HCT116 (cell line): ENCODE measurements around the gene NAT16. TPM values are rescaled to one million over a fixed set of nuclear protein-coding genes. Genes with fewer than 3 reads are reported as not detected.

Experiments used
- ATAC-seq: fragments of 200-7000 bp; cut with Tn5 transposase; 2 replicates; pipeline ENCODE4 v1.9.1; 2020; ENCODE audit warnings: mild to moderate bottlenecking, moderate library complexity
- BruUV-seq: library from RNA; stranded (reverse); fragments of 400-500 nt; replicated peaks from 2 replicates; lab custom pipeline; 2021; lab: Mats Ljungman, UMichigan
- CTCF ChIA-PET: fragments of 300-600 bp; sonication (Branson Sonifier 250); formaldehyde crosslinking; loops from one replicate; lab custom pipeline; 2021; ENCODE audit warnings: antibody characterized with exemption; lab: Charles Lee
- POLR2A ChIA-PET: fragments of 300-600, 350-600 bp; sonication (Branson Sonifier 250); formaldehyde crosslinking; loops from one replicate; lab custom pipeline; 2021; ENCODE audit warnings: antibody characterized with exemption; lab: Charles Lee
- RAD21 ChIA-PET, 2 experiments: fragments of 300-600 bp; sonication (Branson Sonifier 250); formaldehyde crosslinking; loops; one replicate each; lab custom pipeline; 2023; ENCODE audit warnings: low total read pairs in 2 of 2; ENCODE audit not compliant: uncharacterized antibody in 2 of 2, unreplicated experiment in 2 of 2, low non-redundant PET in 1 of 2; lab: Charles Lee
- DNase-seq: peaks from one replicate; pipeline ENCODE4 v3.0.0-alpha.2; 2010; ENCODE audit warnings: low read depth, low spot score
- H2AFZ ChIP-seq: fragments of 200-600 bp; shearing (Covaris generic), sonication (generic); 2 replicates; pipeline ENCODE4 v1.6.1; 2017; ENCODE audit warnings: low read depth, mixed run types, mixed read lengths, antibody characterized with exemption, low read length; ENCODE audit not compliant: poor library complexity, severe bottlenecking
- H3K27ac ChIP-seq: 2 replicates; pipeline ENCODE4 v1.5.1; 2012; ENCODE audit warnings: low read depth, low read length
- H3K27me3 ChIP-seq: fragments of 200-600 bp; sonication (generic); 2 replicates; pipeline ENCODE4 v1.6.1; 2016; ENCODE audit warnings: mixed run types, low read length, mixed read lengths; ENCODE audit not compliant: insufficient read depth
- H3K36me3 ChIP-seq, 2 experiments: fragments of 200-500 bp in 1 of 2; fragments of 200-600 bp in 1 of 2; sonication (Bioruptor generic) in 1 of 2; sonication (generic) in 1 of 2; 2 replicates each; pipeline versions ENCODE4 v1.5.1 to v1.6.1; 2014 to 2016; ENCODE audit warnings: low read length in 2 of 2, inconsistent platforms in 1 of 2, mixed read lengths in 1 of 2, mixed run types in 1 of 2; ENCODE audit not compliant: insufficient read depth in 2 of 2, control insufficient read depth in 1 of 2
- H3K4me1 ChIP-seq, 2 experiments: fragments of 200-600 bp in 1 of 2; sonication (generic) in 1 of 2; 2 replicates each; pipeline versions ENCODE4 v1.5.1 to v1.6.1; 2012 to 2017; ENCODE audit warnings: low read length in 2 of 2, inconsistent platforms in 1 of 2, mild to moderate bottlenecking in 1 of 2, mixed read lengths in 1 of 2, mixed run types in 1 of 2, moderate library complexity in 1 of 2; ENCODE audit not compliant: insufficient read depth in 2 of 2, control insufficient read depth in 1 of 2
- H3K4me2 ChIP-seq: fragments of 200-600 bp; sonication (generic); 2 replicates; pipeline ENCODE4 v1.6.1; 2017; ENCODE audit warnings: mixed run types, low read length, mixed read lengths
- H3K4me3 ChIP-seq, 2 experiments: fragments of 200-600 bp in 1 of 2; sonication (generic) in 1 of 2; replicated peaks in 1 of 2; 2 replicates each; pipeline ENCODE4 v1.5.1; 2011 to 2016; ENCODE audit warnings: low read length in 2 of 2, control low read depth in 1 of 2, low read depth in 1 of 2, mild to moderate bottlenecking in 1 of 2, mixed read lengths in 1 of 2, mixed run types in 1 of 2
- H3K79me2 ChIP-seq: fragments of 200-600 bp; sonication (generic); 2 replicates; pipeline ENCODE4 v1.6.1; 2017; ENCODE audit warnings: mild to moderate bottlenecking, mixed run types, low read length, moderate library complexity, mixed read lengths; ENCODE audit not compliant: insufficient read depth
- H3K9ac ChIP-seq: fragments of 200-600 bp; sonication (generic); 2 replicates; pipeline ENCODE4 v1.6.1; 2016; ENCODE audit warnings: low read length, mixed read lengths
- H3K9me2 ChIP-seq: fragments of 200-600 bp; sonication (generic), shearing (Covaris generic); 2 replicates; pipeline ENCODE4 v1.6.1; 2017; ENCODE audit warnings: mixed run types, mild to moderate bottlenecking, moderate library complexity; ENCODE audit not compliant: insufficient read depth
- H3K9me3 ChIP-seq, 2 experiments: fragments of 200-500 bp in 1 of 2; fragments of 200-600 bp in 1 of 2; sonication (Bioruptor generic) in 1 of 2; sonication (generic) in 1 of 2; 2 replicates each; pipeline ENCODE4 v1.6.1; 2014 to 2017; ENCODE audit warnings: low read length in 2 of 2, mixed read lengths in 2 of 2, inconsistent platforms in 1 of 2, low read depth in 1 of 2, mild to moderate bottlenecking in 1 of 2, mixed run types in 1 of 2, moderate library complexity in 1 of 2; ENCODE audit not compliant: control insufficient read depth in 1 of 2, insufficient read depth in 1 of 2
- H4K20me1 ChIP-seq: fragments of 200-600 bp; sonication (generic), shearing (Covaris generic); 2 replicates; pipeline ENCODE4 v1.6.1; 2017; ENCODE audit warnings: mixed run types, mild to moderate bottlenecking, moderate library complexity; ENCODE audit not compliant: insufficient read depth
- CEBPB ChIP-seq: IDR thresholded peaks from 2 replicates; pipeline ENCODE4 v1.6.1; 2012; ENCODE audit warnings: low read depth
- CTCF ChIP-seq, 3 experiments: fragments of 200-600 bp in 1 of 3; sonication (generic) in 1 of 3; IDR thresholded peaks in 2 of 3; conservative IDR thresholded peaks in 1 of 3; 2 replicates each; pipeline ENCODE4 v1.5.1; 2012 to 2017; ENCODE audit warnings: low read depth in 2 of 3, low read length in 2 of 3, antibody characterized with exemption in 1 of 3, borderline replicate concordance in 1 of 3, control low read depth in 1 of 3, mild to moderate bottlenecking in 1 of 3, mixed read lengths in 1 of 3, mixed run types in 1 of 3, moderate library complexity in 1 of 3; ENCODE audit not compliant: insufficient read depth in 1 of 3
- YY1 ChIP-seq: IDR thresholded peaks from 2 replicates; pipeline ENCODE4 v1.6.1; 2011; ENCODE audit warnings: low read length, low read depth, moderate library complexity, mild to moderate bottlenecking; ENCODE audit not compliant: insufficient replicate concordance; ENCODE audit errors: extremely low read depth
- intact Hi-C: fragments of 100-400 bp; cut with micrococcal nuclease; formaldehyde crosslinking; loops from 2 replicates; pipeline ENCODE4 v1.10.0; 2022
- total RNA-seq: library from RNA; stranded (reverse); gene quantifications from one replicate; pipeline ENCODE4 v1.2.1, GENCODE V29; 2021; ENCODE audit not compliant: unreplicated experiment

The NAT16 gene
- total RNA-seq, 1 experiment from 2014 or later = 2.0 TPM

GRCh38 chr7:101151908-101152651 lies 28.0 kb downstream of the NAT16 start:
- Histone ChIP-seq H4K20me1 (no peaks in the 10 kb centered on the region), H3K27ac (no peak overlapping the region), H3K9me2 (no peaks in the 10 kb centered on the region), H3K36me3 (peaks cover 0 to 9% of the 10 kb centered on the region in 2 experiments; a peak in 1 of 4 replicates), H3K79me2 (peaks cover 28% of the 10 kb centered on the region), H3K27me3 (no peaks in the 10 kb centered on the region), H3K4me2 (no peak overlapping the region), H3K9me3 (no peaks in the 10 kb centered on the region), H2AFZ (no peak overlapping the region), H3K4me3 (no peak overlapping the region), H3K4me1 (peaks cover 20 to 23% of the 10 kb centered on the region in 2 experiments), H3K9ac (no peak overlapping the region)
- DNase-seq (no peak), ATAC-seq (no peak)
- no peak for TF ChIP-seq CEBPB
- no peak for TF ChIP-seq YY1
- no peak for TF ChIP-seq CTCF (IDR thresholded peaks at IDR 0.05 in 2 of 3, conservative IDR thresholded peaks at IDR 0.05 in 1 of 3; ENCODE audit: borderline replicate concordance in 1 of 3, insufficient read depth in 1 of 3, low read depth in 2 of 3, low read length in 2 of 3)
- RAD21 ChIA-PET = no interaction called here
- CTCF ChIA-PET = interaction anchor here (3.1 kb wide), 1 partner anchor 8 kb away, joined by 37 read pairs; no protein-coding TSS in a partner anchor
- no TSS peak for BruUV-seq
- intact Hi-C loops = no loop called here
- POLR2A ChIA-PET = interaction anchor here (0.9 to 3.1 kb wide), 3 partner anchors 11 to 15 kb away, joined by 3 to 10 read pairs (median 7); partner anchors contain the start of gene VGF
